HEK293 (cell line): ENCODE results near the gene CLK1.

Experiments used
- YY1 ChIP-seq: fragments of 450-650 bp; formaldehyde crosslinking; IDR thresholded peaks from 2 replicates; pipeline ENCODE4 v1.5.1; 2018; ENCODE audit warnings: missing biosample characterization, missing genetic modification characterization
- ZNF223 ChIP-seq: fragments of 450-650 bp; formaldehyde crosslinking; IDR thresholded peaks from 2 replicates; pipeline ENCODE4 v1.5.1; 2016; ENCODE audit warnings: missing biosample characterization, missing genetic modification characterization
- TF ChIP-seq, protein P1 (sequence below): fragments of 450-650 bp; formaldehyde crosslinking; IDR thresholded peaks from 2 replicates; pipeline ENCODE4 v1.5.1; 2016; ENCODE audit warnings: missing biosample characterization, missing genetic modification characterization, borderline replicate concordance
- TF ChIP-seq, protein P2 (sequence below): fragments of 450-650 bp; formaldehyde crosslinking; IDR thresholded peaks from 2 replicates; pipeline ENCODE4 v1.5.1; 2016; ENCODE audit warnings: missing biosample characterization, missing genetic modification characterization

DNA sequence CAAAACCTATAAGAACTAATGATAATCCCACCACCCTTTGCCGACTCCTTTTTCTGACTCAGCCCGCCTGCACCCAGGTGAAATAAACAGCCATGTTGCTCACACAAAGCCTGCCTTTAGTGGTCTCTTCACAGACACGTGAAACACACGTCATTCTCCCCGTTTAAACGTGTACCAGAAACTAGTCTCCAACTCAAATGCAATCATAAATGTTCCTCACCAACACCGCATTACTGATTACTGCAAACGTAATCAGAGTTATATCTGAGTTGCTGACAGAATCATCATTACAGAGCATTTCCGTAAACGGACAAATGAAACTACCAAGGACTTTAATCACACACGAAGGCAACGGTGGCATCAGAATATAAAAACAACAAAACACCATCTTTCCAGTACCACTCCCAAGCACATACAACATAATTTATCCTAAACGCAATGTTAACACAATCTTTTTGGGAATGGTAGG lies 1.9 kb downstream of the CLK1 start:
- TF ChIP-seq ZNF223, result no peak
- TF ChIP-seq, protein P1, sequence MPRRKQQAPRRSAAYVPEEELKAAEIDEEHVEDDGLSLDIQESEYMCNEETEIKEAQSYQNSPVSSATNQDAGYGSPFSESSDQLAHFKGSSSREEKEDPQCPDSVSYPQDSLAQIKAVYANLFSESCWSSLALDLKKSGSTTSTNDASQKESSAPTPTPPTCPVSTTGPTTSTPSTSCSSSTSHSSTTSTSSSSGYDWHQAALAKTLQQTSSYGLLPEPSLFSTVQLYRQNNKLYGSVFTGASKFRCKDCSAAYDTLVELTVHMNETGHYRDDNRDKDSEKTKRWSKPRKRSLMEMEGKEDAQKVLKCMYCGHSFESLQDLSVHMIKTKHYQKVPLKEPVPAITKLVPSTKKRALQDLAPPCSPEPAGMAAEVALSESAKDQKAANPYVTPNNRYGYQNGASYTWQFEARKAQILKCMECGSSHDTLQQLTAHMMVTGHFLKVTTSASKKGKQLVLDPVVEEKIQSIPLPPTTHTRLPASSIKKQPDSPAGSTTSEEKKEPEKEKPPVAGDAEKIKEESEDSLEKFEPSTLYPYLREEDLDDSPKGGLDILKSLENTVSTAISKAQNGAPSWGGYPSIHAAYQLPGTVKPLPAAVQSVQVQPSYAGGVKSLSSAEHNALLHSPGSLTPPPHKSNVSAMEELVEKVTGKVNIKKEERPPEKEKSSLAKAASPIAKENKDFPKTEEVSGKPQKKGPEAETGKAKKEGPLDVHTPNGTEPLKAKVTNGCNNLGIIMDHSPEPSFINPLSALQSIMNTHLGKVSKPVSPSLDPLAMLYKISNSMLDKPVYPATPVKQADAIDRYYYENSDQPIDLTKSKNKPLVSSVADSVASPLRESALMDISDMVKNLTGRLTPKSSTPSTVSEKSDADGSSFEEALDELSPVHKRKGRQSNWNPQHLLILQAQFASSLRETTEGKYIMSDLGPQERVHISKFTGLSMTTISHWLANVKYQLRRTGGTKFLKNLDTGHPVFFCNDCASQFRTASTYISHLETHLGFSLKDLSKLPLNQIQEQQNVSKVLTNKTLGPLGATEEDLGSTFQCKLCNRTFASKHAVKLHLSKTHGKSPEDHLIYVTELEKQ (tag by site-specific recombination), result no peak
- TF ChIP-seq, protein P2, sequence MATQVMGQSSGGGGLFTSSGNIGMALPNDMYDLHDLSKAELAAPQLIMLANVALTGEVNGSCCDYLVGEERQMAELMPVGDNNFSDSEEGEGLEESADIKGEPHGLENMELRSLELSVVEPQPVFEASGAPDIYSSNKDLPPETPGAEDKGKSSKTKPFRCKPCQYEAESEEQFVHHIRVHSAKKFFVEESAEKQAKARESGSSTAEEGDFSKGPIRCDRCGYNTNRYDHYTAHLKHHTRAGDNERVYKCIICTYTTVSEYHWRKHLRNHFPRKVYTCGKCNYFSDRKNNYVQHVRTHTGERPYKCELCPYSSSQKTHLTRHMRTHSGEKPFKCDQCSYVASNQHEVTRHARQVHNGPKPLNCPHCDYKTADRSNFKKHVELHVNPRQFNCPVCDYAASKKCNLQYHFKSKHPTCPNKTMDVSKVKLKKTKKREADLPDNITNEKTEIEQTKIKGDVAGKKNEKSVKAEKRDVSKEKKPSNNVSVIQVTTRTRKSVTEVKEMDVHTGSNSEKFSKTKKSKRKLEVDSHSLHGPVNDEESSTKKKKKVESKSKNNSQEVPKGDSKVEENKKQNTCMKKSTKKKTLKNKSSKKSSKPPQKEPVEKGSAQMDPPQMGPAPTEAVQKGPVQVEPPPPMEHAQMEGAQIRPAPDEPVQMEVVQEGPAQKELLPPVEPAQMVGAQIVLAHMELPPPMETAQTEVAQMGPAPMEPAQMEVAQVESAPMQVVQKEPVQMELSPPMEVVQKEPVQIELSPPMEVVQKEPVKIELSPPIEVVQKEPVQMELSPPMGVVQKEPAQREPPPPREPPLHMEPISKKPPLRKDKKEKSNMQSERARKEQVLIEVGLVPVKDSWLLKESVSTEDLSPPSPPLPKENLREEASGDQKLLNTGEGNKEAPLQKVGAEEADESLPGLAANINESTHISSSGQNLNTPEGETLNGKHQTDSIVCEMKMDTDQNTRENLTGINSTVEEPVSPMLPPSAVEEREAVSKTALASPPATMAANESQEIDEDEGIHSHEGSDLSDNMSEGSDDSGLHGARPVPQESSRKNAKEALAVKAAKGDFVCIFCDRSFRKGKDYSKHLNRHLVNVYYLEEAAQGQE (tag by site-specific recombination), result no peak
- no peak for TF ChIP-seq YY1
